SK-N-SH (cell line): ENCODE data around the gene KAT6B.

Experiments
- CTCF ChIP-seq: fragments of 200-600 bp; sonication (generic); IDR thresholded peaks from 2 replicates; pipeline ENCODE4 v1.6.1; 2017; ENCODE audit warnings: antibody characterized with exemption, mild to moderate bottlenecking, moderate library complexity
- FOXM1 ChIP-seq: IDR thresholded peaks from 2 replicates; pipeline ENCODE4 v1.4.0; 2012; ENCODE audit warnings: low read depth, mild to moderate bottlenecking
- JUND ChIP-seq: IDR thresholded peaks from 2 replicates; pipeline ENCODE4 v1.4.0; 2012
- YY1 ChIP-seq: IDR thresholded peaks from 2 replicates; pipeline ENCODE4 v1.4.0; 2012; ENCODE audit warnings: low read depth, mild to moderate bottlenecking

GRCh38 chr10:74976565-74976964, 150.2 kb downstream of the KAT6B start:
- no peak for TF ChIP-seq CTCF
- no peak for TF ChIP-seq FOXM1
- TF ChIP-seq JUND = no peak
- no peak for TF ChIP-seq YY1
